HG02798 (cell line): ENCODE data around the gene SDK2.

ENCODE experiments used
- ATAC-seq: cut with Tn5 transposase; IDR thresholded peaks from one replicate; pipeline ENCODE4 v1.9.1; 2021; ENCODE audit warnings: mild to moderate bottlenecking; ENCODE audit not compliant: unreplicated experiment, poor library complexity

Gene SDK2

GRCh38 chr17:73520369-73520761, 123.9 kb downstream of the SDK2 start:
- ATAC-seq: no peak

- ATAC-seq: no peak
Measured at GRCh38 chr17:73519714-73520368, 124.4 kb downstream of the SDK2 start.

- ATAC-seq: no peak
Measured at GRCh38 chr17:73519011-73519410, 125.2 kb downstream of the SDK2 start.

- ATAC-seq: no peak
Measured at GRCh38 chr17:73516431-73516830, 127.8 kb downstream of the SDK2 start.

- no peak for ATAC-seq
Measured at GRCh38 chr17:73514146-73514863, 129.9 kb downstream of the SDK2 start.

GRCh38 chr17:73513426-73513825, 130.8 kb downstream of the SDK2 start:
- no peak for ATAC-seq

GRCh38 chr17:73511719-73512115, 132.5 kb downstream of the SDK2 start:
- ATAC-seq: no peak

GRCh38 chr17:73510981-73511718, 133.1 kb downstream of the SDK2 start:
- ATAC-seq: no peak

GRCh38 chr17:73508931-73509605, 135.2 kb downstream of the SDK2 start:
- ATAC-seq: no peak

GRCh38 chr17:73508057-73508930, 136.0 kb downstream of the SDK2 start:
- no peak for ATAC-seq

- no peak for ATAC-seq
Measured at GRCh38 chr17:73506470-73507435, 137.5 kb downstream of the SDK2 start.

GRCh38 chr17:73503560-73503959, 140.7 kb downstream of the SDK2 start:
- ATAC-seq: no peak

GRCh38 chr17:73500414-73500999, 143.7 kb downstream of the SDK2 start:
- no peak for ATAC-seq

- ATAC-seq: no peak
Measured at GRCh38 chr17:73498886-73499554, 145.2 kb downstream of the SDK2 start.

GRCh38 chr17:73498176-73498575, 146.1 kb downstream of the SDK2 start:
- ATAC-seq: no peak

GRCh38 chr17:73497721-73498120, 146.5 kb downstream of the SDK2 start:
- no peak for ATAC-seq

GRCh38 chr17:73496232-73496631, 148.0 kb downstream of the SDK2 start:
- no peak for ATAC-seq

- no peak for ATAC-seq
Measured at GRCh38 chr17:73495641-73496040, 148.6 kb downstream of the SDK2 start.
